A673 (cell line): Measurements from ENCODE around the gene STX18.

Experiments
- CTCF ChIP-seq: fragments of 300-800, 200-600 bp; sonication (generic); conservative IDR thresholded peaks from 2 replicates; pipeline ENCODE4 v1.5.1; 2017; ENCODE audit warnings: low read depth, mild to moderate bottlenecking, antibody characterized with exemption, low read length, moderate library complexity, mixed read lengths
- EZH2 ChIP-seq: fragments of 200-600 bp; sonication (generic); IDR thresholded peaks from 2 replicates; pipeline ENCODE4 v1.6.1; 2017; ENCODE audit warnings: borderline replicate concordance, low read depth, mild to moderate bottlenecking, mixed read lengths, antibody characterized with exemption, low read length; ENCODE audit not compliant: poor library complexity, severe bottlenecking

- TF ChIP-seq EZH2 (no peak), CTCF (no peak)
These were observed 133.1 kb downstream of the STX18 start for GRCh38 chr4:4408576-4409335.
